Keratinocyte (primary cell): Measurements from ENCODE around the gene ANKRD60.

Source experiments
- CTCF ChIP-seq, 3 experiments: IDR thresholded peaks in 1 of 3; conservative IDR thresholded peaks in 1 of 3; optimal IDR thresholded peaks in 1 of 3; 2 replicates in 2 of 3; 3 replicates in 1 of 3; pipeline versions ENCODE3 to v1.5.1; 2011; ENCODE audit warnings: low read length in 3 of 3, mild to moderate bottlenecking in 3 of 3, moderate library complexity in 2 of 3, control low read depth in 1 of 3, inconsistent platforms in 1 of 3; ENCODE audit not compliant: insufficient read depth in 2 of 3; ENCODE audit errors: extremely low read depth in 1 of 3
- EZH2 ChIP-seq: IDR thresholded peaks from one replicate; pipeline ENCODE4 v1.6.1; 2012; ENCODE audit warnings: inconsistent platforms, mild to moderate bottlenecking, low read length, moderate library complexity

GRCh38 chr20:58277107-58277506 is 48.7 kb upstream of the ANKRD60 start:
- TF ChIP-seq CTCF (optimal IDR thresholded peaks at IDR 0.05 in 1 of 3, IDR thresholded peaks at IDR 0.05 in 1 of 3, conservative IDR thresholded peaks at IDR 0.05 in 1 of 3; ENCODE audit: extremely low read depth in 1 of 3, insufficient read depth in 2 of 3, low read length in 3 of 3) (no peak), EZH2 (no peak)
